ENCODE data around the gene NTRK3. TPM values are rescaled to one million over a fixed set of nuclear protein-coding genes. Genes with fewer than 3 reads are reported as not detected.

NTRK3 gene
- total and polyA plus RNA-seq, 2 of the 8 experiments (the other 6 are each of a cell fraction or from before 2014, with no cell fraction given) = 4.5 to 6.8 TPM

DNA sequence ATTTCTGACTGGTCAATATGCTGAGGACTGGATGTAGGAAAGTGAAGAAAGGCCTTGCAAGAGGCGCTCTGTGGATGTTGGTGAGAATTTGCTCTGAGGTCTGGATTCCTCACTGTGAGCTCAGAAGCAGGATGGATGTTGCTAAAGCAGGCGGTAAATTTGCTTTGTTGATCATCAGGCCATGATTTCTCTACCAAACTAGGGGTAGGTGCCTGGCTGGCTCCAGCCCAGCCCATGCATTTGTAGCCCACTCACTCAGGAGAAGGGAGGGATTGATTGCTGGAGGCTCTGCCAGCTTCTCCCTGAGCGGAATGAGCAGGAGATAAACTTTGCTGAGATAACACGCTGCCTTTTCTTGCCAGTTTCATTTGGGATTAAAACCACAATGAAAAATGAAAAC is 44.3 kb upstream of the NTRK3 start:
- DNase-seq (ENCODE audit: low read depth in 1 of 2, low spot score in 2 of 2) (no peak), FAIRE-seq (no peak)
- no peaks in the 10 kb centered on the region for H3K23me2 ChIP-seq (ENCODE audit: low read depth, low read length)
- H2AK5ac ChIP-seq (ENCODE audit: low read depth, low read length) = no peak overlapping the region
- H3K79me2 ChIP-seq (ENCODE audit: control insufficient read depth in 1 of 2, insufficient read depth in 2 of 2, low read length in 2 of 2) = no peaks in the 10 kb centered on the region
- no peak overlapping the region for H3K4me2 ChIP-seq (ENCODE audit: insufficient read depth in 1 of 2, low read depth in 2 of 2, low read length in 2 of 2)
- H3K36me3 ChIP-seq (ENCODE audit: control insufficient read depth in 2 of 4, insufficient read depth in 4 of 4, low read length in 3 of 4) = no peaks in the 10 kb centered on the region
- H4K5ac ChIP-seq (ENCODE audit: insufficient read length, low read depth, low read length) = no peak overlapping the region
- TF ChIP-seq SRF (IDR thresholded peaks at IDR 0.05; ENCODE audit: low read depth, low read length) (no peak), TAF7 (optimal IDR thresholded peaks at IDR 0.05; ENCODE audit: borderline replicate concordance, low read depth, low read length) (no peak), EP300 (IDR thresholded peaks at IDR 0.05; ENCODE audit: borderline replicate concordance in 1 of 2, low read depth in 2 of 2, low read length in 2 of 2) (no peak), POU5F1 (IDR thresholded peaks at IDR 0.05; ENCODE audit: low read depth, low read length) (no peak)
- H3K9me3 ChIP-seq (ENCODE audit: insufficient read depth in 2 of 2, low read depth in 1 of 2, low read length in 1 of 2) = no peaks in the 10 kb centered on the region
- 95% methylated on average over 4 of the region's 4 CpGs; no CpG with 5 or more reads in 1 of the 2 experiments for WGBS, 2 experiments (ENCODE audit: extremely low coverage in 1 of 2, insufficient coverage in 1 of 2, insufficient read length in 1 of 2, insufficient replicate concordance in 2 of 2, low coverage in 1 of 2, low lambda C conversion rate in 2 of 2, missing lambda C conversion rate in 1 of 2)
- no peak overlapping the region for H3K18ac ChIP-seq (ENCODE audit: extremely low read depth, low read length)
- no peak overlapping the region for H2AFZ ChIP-seq (ENCODE audit: low read length)
- ChIA-PET POLR2A (ENCODE audit: partially characterized antibody) (no interaction called here), CTCF (ENCODE audit: partially characterized antibody) (interaction anchor here (0.7 to 4.4 kb wide), 12 partner anchors 9 to 149 kb away, joined by 3 to 43 read pairs (median 4); no protein-coding TSS in a partner anchor)
- H4K20me1 ChIP-seq (replicated peaks in 1 of 2; ENCODE audit: control insufficient read depth in 1 of 2, insufficient read depth in 2 of 2, low read length in 2 of 2) = no peaks in the 10 kb centered on the region
- H3K23ac ChIP-seq (ENCODE audit: insufficient read length) = no peak overlapping the region
- H3K14ac ChIP-seq (ENCODE audit: insufficient read length) = no peak overlapping the region
- no peak overlapping the region for H4K91ac ChIP-seq (replicated peaks; ENCODE audit: insufficient read length, low read length)
- H2BK12ac ChIP-seq (ENCODE audit: low read depth, low read length) = no peak overlapping the region
- H3K4ac ChIP-seq (replicated peaks; ENCODE audit: insufficient read length, low read depth, low read length) = no peak overlapping the region
- H4K8ac ChIP-seq (ENCODE audit: extremely low read depth, insufficient read depth, low read length) = no peak overlapping the region
- no peak overlapping the region for H3K9ac ChIP-seq (replicated peaks in 1 of 4; ENCODE audit: extremely low read depth in 1 of 4, low read depth in 3 of 4, low read length in 3 of 4)
- no peak overlapping the region for H3K56ac ChIP-seq (replicated peaks; ENCODE audit: insufficient read length, low read depth, low read length)
- H3K4me3 ChIP-seq (ENCODE audit: extremely low read depth in 1 of 4, insufficient read depth in 2 of 4, low read depth in 3 of 4, low read length in 4 of 4) = no peak overlapping the region
- no peak overlapping the region for H3K27ac ChIP-seq (ENCODE audit: low read depth, low read length)
- H2BK120ac ChIP-seq (replicated peaks; ENCODE audit: low read depth, low read length) = no peak overlapping the region
- H2BK15ac ChIP-seq (ENCODE audit: low read length) = no peak overlapping the region
- H2BK20ac ChIP-seq (ENCODE audit: low read length) = no peak overlapping the region
- H2BK5ac ChIP-seq (ENCODE audit: low read depth, low read length) = no peak overlapping the region
- no peaks in the 10 kb centered on the region for H3K27me3 ChIP-seq (replicated peaks in 1 of 4; ENCODE audit: control insufficient read depth in 3 of 4, extremely low read depth in 1 of 4, insufficient read depth in 3 of 4, low read length in 3 of 4)
- peaks cover 6 to 18% (median 9%) of the 10 kb centered on the region in 4 experiments for H3K4me1 ChIP-seq (replicated peaks in 1 of 4; ENCODE audit: control insufficient read depth in 3 of 4, insufficient read depth in 4 of 4, low read length in 3 of 4)
- no peaks in the 10 kb centered on the region for H3K79me1 ChIP-seq (ENCODE audit: low read depth, low read length)
